BE2C (cell line): Measurements from ENCODE around the gene OTOF.

Experiments used
- DNase-seq: peaks from one replicate; pipeline ENCODE4 v3.0.0-alpha.2; 2020
- H3K27me3 ChIP-seq: fragments of 250-450 bp; sonication (Bioruptor Pico); 2 replicates; pipeline ENCODE4 v1.5.1; 2020; ENCODE audit warnings: mild to moderate bottlenecking
- H3K36me3 ChIP-seq: fragments of 250-450 bp; sonication (Bioruptor Pico); 2 replicates; pipeline ENCODE4 v1.5.1; 2020; ENCODE audit warnings: mild to moderate bottlenecking
- H3K4me1 ChIP-seq: fragments of 250-450 bp; sonication (Bioruptor Pico); 2 replicates; pipeline ENCODE4 v1.5.1; 2020
- H3K4me3 ChIP-seq: 2 replicates; pipeline ENCODE4 v1.5.1; 2011; ENCODE audit warnings: low read depth, low read length
- H3K9me3 ChIP-seq: fragments of 250-450 bp; sonication (Bioruptor Pico); 2 replicates; pipeline ENCODE4 v1.5.1; 2020
- TF ChIP-seq, protein P1 (sequence below): IDR thresholded peaks from 2 replicates; pipeline ENCODE4 v1.5.1; 2012; ENCODE audit warnings: mild to moderate bottlenecking, low read depth, low read length

OTOF gene

DNA sequence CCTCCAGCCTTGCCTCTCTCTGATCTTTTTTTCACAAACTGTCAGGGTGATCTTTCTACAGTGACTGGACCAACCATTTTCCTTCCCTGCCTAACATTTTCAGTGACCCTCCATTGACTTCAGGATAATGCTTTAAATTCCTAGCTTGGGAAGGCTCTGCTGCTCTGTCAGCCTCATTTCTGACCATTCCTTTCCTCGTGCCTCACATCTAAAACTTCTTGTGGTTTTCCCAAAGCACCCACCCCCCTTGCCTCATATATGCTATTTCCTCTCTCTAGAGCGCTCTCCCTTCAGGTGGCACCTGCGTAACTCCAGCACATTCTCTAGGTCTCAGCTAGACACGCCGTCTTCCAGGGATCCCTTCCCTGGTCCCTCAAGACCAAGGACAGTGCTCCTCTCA is 39.0 kb downstream of the OTOF start:
- no peaks in the 10 kb centered on the region for H3K27me3 ChIP-seq
- peaks cover 4% of the 10 kb centered on the region; the same call in 1 of the 2 replicates for H3K4me1 ChIP-seq
- TF ChIP-seq, protein P1, sequence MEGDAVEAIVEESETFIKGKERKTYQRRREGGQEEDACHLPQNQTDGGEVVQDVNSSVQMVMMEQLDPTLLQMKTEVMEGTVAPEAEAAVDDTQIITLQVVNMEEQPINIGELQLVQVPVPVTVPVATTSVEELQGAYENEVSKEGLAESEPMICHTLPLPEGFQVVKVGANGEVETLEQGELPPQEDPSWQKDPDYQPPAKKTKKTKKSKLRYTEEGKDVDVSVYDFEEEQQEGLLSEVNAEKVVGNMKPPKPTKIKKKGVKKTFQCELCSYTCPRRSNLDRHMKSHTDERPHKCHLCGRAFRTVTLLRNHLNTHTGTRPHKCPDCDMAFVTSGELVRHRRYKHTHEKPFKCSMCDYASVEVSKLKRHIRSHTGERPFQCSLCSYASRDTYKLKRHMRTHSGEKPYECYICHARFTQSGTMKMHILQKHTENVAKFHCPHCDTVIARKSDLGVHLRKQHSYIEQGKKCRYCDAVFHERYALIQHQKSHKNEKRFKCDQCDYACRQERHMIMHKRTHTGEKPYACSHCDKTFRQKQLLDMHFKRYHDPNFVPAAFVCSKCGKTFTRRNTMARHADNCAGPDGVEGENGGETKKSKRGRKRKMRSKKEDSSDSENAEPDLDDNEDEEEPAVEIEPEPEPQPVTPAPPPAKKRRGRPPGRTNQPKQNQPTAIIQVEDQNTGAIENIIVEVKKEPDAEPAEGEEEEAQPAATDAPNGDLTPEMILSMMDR, result no peak
- no peaks in the 10 kb centered on the region for H3K9me3 ChIP-seq
- H3K36me3 ChIP-seq, result no peaks in the 10 kb centered on the region
- no peak for DNase-seq
- H3K4me3 ChIP-seq, result no peak overlapping the region

DNA sequence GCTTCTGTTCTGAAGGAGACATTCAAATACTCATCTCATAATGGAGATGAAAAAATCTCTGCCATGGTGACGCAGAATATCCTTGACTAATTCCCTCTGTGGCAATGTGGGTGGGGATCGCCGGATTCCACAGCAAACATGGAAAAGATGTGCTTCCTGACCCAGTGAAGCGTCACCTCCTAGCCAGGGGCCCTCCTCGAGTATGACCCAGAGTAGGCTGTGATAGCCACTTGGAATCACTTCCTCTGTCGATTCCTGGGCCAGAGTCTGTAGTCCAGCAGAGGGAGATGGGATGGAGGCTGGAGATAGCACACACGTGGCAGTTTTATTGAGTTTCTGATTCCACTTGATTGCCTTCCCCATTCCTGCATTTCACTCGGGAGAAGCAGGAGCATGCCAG is 39.4 kb downstream of the OTOF start:
- Histone ChIP-seq H3K4me1 (peaks cover 4% of the 10 kb centered on the region; the same call in 1 of the 2 replicates), H3K4me3 (no peak overlapping the region), H3K9me3 (no peaks in the 10 kb centered on the region), H3K36me3 (no peaks in the 10 kb centered on the region), H3K27me3 (no peaks in the 10 kb centered on the region)
- DNase-seq, result no peak
- TF ChIP-seq, protein P1, result peak; percentile 9; the same call in 1 of the 2 replicates

DNA sequence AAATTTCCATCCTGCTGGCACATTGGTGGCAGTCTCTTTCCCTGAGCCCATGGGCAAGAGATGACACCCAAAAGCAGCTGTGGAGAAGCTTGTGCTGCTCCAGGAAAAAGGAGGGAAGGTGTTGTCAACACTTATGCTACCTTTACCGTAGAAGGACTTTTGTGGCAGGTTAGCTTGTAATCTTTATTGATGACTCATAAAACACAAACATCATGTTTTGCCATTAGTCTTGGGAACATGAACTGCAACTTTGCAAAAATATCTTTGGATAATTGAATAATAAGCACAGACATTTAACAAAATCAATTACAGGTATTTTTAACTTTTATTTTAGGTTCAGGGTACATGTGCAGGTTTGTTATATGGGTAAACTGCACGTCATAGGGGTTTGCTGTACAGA is 42.8 kb downstream of the OTOF start:
- no peak for DNase-seq
- TF ChIP-seq, protein P1, result no peak

DNA sequence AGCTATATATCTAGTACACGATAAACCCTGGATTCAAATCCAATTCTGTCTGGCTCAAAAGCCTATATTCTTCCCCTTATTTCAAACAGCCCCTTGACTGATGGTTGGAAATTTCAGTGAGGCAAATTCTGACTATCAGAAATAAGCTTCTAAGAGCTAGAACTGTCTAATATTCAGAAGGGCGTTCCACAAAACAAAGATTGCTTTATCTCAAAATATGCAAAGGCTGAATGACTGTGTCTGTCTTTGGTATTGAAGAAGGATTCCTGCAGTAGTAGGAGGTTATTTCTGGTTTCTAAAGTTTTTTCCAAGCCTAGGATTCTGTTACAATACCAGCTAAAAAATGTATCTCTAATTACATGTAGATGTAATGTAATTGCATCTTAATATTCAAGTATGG is 45.1 kb downstream of the OTOF start:
- H3K9me3 ChIP-seq, result no peaks in the 10 kb centered on the region
- no peaks in the 10 kb centered on the region for H3K36me3 ChIP-seq
- DNase-seq, result no peak
- no peak overlapping the region for H3K4me3 ChIP-seq
- TF ChIP-seq, protein P1, result no peak
- no peaks in the 10 kb centered on the region for H3K4me1 ChIP-seq
- no peaks in the 10 kb centered on the region for H3K27me3 ChIP-seq

More for the DNA sequence above, 42.8 kb downstream of the OTOF start:
- H3K4me1 ChIP-seq, result peaks cover 4% of the 10 kb centered on the region; the same call in 1 of the 2 replicates
- no peaks in the 10 kb centered on the region for H3K27me3 ChIP-seq
- no peaks in the 10 kb centered on the region for H3K9me3 ChIP-seq
- H3K36me3 ChIP-seq, result no peaks in the 10 kb centered on the region
- H3K4me3 ChIP-seq, result no peak overlapping the region

DNA sequence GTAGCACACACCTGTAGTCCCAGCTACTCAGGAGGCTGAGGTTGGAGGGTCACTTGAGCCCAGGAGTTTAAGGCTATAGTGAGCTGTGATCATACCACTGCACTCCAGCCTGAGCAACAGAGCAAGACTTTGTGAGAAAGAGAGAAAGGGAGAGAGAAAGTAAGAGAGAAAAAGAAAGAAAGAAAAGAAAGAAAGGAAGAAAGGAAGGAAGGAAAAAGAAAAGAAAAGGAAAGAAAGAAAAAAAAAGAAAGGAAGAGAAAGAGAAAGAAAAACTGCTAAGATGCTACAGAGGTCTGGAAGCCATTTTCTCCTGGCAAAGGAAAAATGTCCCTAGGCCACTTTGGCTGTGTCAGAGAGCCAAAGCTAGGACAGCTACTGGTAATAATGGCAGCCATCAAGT is 45.6 kb downstream of the OTOF start:
- DNase-seq, result no peak
- Histone ChIP-seq H3K36me3 (no peaks in the 10 kb centered on the region), H3K9me3 (no peaks in the 10 kb centered on the region), H3K4me1 (no peaks in the 10 kb centered on the region), H3K27me3 (no peaks in the 10 kb centered on the region), H3K4me3 (no peak overlapping the region)
- TF ChIP-seq, protein P1, result no peak

DNA sequence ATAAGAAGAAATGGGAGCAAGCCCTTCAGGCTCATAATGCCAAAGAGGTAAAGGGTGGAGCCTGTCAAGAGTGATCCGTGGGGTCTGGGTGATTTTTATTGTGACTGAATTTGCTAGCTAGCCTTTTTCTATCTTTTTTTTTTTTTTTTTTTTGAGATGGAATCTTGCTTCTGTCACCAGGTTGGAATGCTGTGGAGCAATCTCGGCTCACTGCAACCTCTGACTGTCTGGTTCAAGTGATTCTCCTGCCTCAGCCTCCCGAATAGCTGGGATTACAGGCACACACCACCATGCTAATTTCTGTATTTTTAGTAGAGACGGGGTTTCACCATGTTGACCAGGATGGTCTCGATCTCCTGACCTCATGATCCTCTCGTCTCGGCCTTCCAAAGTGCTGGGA is 47.1 kb downstream of the OTOF start:
- Histone ChIP-seq H3K4me3 (no peak overlapping the region), H3K9me3 (no peaks in the 10 kb centered on the region), H3K36me3 (no peaks in the 10 kb centered on the region), H3K27me3 (no peaks in the 10 kb centered on the region), H3K4me1 (no peaks in the 10 kb centered on the region)
- DNase-seq, result no peak
- TF ChIP-seq, protein P1, result no peak
